ENCODE results near the gene CYP2S1. TPM values are rescaled to one million over a fixed set of nuclear protein-coding genes. Genes with fewer than 3 reads are reported as not detected.

The CYP2S1 gene
- total and polyA plus RNA-seq, 9 of the 15 experiments (the other 6 are each of a cell fraction or from before 2014, with no cell fraction given), result 0.07 to 1.9 (median 0.41) TPM

DNA sequence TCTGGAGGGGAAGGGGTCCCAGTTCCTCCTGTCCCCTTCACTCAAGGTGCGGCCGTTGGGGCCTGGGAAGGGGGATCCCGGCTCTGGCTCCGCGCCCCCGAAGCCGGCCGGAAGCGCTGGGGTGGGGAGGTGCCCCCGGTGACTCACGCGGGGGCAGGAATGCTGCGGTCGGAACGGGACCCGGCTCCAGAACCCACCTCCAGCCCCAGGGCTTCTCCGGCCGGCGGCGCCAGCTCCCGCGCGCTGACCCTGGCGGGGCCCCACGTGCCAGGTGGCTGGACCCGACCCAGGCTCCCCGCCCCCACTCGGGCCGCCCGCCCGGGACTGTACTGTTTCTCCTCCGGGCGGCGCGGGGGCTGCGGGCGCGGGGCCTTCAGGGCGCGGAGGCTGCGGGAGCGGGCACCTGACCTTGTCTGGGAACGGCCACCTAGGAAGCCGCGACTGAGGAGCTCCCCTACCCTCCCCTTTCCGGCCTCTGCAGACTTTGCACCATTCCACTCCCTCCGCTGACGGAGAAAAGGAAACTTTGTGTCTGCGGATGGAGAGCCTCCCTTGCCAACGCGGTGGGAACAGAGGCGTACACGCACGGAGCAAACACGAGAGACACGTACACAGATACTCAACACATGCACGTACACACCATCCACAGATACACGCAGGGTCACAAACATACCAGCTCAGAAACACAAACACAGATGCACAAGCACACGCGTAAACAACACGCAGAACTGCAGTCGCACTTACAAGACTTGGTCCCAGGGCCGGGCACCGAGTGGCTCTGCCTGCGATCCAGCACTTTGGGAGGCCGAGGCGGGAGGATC is 33.2 kb downstream of the CYP2S1 start (continued):
- TF ChIP-seq GTF3C2 (IDR thresholded peaks at IDR 0.05; ENCODE audit: borderline replicate concordance, extremely low read depth, insufficient read length) (no peak), NFATC3 (IDR thresholded peaks at IDR 0.05) (no peak), NCOA2 (IDR thresholded peaks at IDR 0.05; ENCODE audit: partially characterized antibody in 2 of 2) (no peak), ZNF695 (CRISPR knock-in tag; IDR thresholded peaks at IDR 0.05) (0 out of 2 replicates have a peak, but pooled peaks have one; percentile 68), ZFP30 (CRISPR knock-in tag; IDR thresholded peaks at IDR 0.05; ENCODE audit: borderline replicate concordance) (no peak), ZNF384 (IDR thresholded peaks at IDR 0.05; ENCODE audit: low read depth, low read length) (no peak), TAF9B (IDR thresholded peaks at IDR 0.05; ENCODE audit: partially characterized antibody) (no peak), C11orf30 (IDR thresholded peaks at IDR 0.05; ENCODE audit: low read depth) (no peak), MED1 (CRISPR knock-in tag; IDR thresholded peaks at IDR 0.05; ENCODE audit: borderline replicate concordance) (no peak), KAT8 (IDR thresholded peaks at IDR 0.05; ENCODE audit: low read depth) (no peak), PCBP1 (IDR thresholded peaks at IDR 0.05; ENCODE audit: low read depth, low read length, poor library complexity, severe bottlenecking) (peak; percentile 52), MECOM (CRISPR knock-in tag; IDR thresholded peaks at IDR 0.05) (no peak), BRF2 (IDR thresholded peaks at IDR 0.05; ENCODE audit: borderline replicate concordance, insufficient read depth, insufficient read length) (no peak), MIER1 (IDR thresholded peaks at IDR 0.05; ENCODE audit: low read depth) (no peak)
- TF ChIP-seq, protein P1, sequence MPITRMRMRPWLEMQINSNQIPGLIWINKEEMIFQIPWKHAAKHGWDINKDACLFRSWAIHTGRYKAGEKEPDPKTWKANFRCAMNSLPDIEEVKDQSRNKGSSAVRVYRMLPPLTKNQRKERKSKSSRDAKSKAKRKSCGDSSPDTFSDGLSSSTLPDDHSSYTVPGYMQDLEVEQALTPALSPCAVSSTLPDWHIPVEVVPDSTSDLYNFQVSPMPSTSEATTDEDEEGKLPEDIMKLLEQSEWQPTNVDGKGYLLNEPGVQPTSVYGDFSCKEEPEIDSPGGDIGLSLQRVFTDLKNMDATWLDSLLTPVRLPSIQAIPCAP (CRISPR knock-in tag; IDR thresholded peaks at IDR 0.05; ENCODE audit: borderline replicate concordance), result no peak
- TF ChIP-seq, protein P2, sequence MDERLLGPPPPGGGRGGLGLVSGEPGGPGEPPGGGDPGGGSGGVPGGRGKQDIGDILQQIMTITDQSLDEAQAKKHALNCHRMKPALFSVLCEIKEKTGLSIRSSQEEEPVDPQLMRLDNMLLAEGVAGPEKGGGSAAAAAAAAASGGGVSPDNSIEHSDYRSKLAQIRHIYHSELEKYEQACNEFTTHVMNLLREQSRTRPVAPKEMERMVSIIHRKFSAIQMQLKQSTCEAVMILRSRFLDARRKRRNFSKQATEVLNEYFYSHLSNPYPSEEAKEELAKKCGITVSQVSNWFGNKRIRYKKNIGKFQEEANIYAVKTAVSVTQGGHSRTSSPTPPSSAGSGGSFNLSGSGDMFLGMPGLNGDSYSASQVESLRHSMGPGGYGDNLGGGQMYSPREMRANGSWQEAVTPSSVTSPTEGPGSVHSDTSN (CRISPR knock-in tag; IDR thresholded peaks at IDR 0.05; ENCODE audit: low read depth), result no peak
- TF ChIP-seq, protein P2 (tag; conservative IDR thresholded peaks at IDR 0.05; ENCODE audit: low read depth), result no peak
- TF ChIP-seq, protein P3, sequence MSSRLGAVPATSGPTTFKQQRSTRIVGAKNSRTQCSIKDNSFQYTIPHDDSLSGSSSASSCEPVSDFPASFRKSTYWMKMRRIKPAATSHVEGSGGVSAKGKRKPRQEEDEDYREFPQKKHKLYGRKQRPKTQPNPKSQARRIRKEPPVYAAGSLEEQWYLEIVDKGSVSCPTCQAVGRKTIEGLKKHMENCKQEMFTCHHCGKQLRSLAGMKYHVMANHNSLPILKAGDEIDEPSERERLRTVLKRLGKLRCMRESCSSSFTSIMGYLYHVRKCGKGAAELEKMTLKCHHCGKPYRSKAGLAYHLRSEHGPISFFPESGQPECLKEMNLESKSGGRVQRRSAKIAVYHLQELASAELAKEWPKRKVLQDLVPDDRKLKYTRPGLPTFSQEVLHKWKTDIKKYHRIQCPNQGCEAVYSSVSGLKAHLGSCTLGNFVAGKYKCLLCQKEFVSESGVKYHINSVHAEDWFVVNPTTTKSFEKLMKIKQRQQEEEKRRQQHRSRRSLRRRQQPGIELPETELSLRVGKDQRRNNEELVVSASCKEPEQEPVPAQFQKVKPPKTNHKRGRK (tag; IDR thresholded peaks at IDR 0.05), result no peak
